PC-9 (cell line): ENCODE measurements around the gene SEC61B. TPM values are rescaled to one million over a fixed set of nuclear protein-coding genes. Genes with fewer than 3 reads are reported as not detected.

Experiments used
- BruUV-seq: library from RNA; stranded (reverse); fragments of 400-500 nt; replicated peaks from 2 replicates; lab custom pipeline; 2021; lab: Mats Ljungman, UMichigan
- CTCF ChIA-PET: fragments of 300-600 bp; sonication (Branson Sonifier 250); formaldehyde crosslinking; loops from one replicate; lab custom pipeline; 2022; ENCODE audit warnings: antibody characterized with exemption; lab: Charles Lee
- POLR2A ChIA-PET: fragments of 300-600 bp; sonication (Branson Sonifier 250); formaldehyde crosslinking; loops from one replicate; lab custom pipeline; 2022; ENCODE audit warnings: antibody characterized with exemption; ENCODE audit not compliant: unreplicated experiment; lab: Charles Lee
- DNase-seq, 2 experiments: peaks; one replicate each; pipeline versions ENCODE4 v3.0.0 to v3.0.0-alpha.2; 2015 to 2022; ENCODE audit warnings: mixed read lengths in 1 of 2
- H2AFZ ChIP-seq: fragments of 200-600 bp; sonication (generic); 2 replicates; pipeline ENCODE4 v1.8.1; 2017; ENCODE audit warnings: antibody characterized with exemption
- H3F3A ChIP-seq: fragments of 200-600 bp; sonication (generic); 2 replicates; pipeline ENCODE4 v1.8.1; 2017; ENCODE audit warnings: antibody characterized with exemption, mild to moderate bottlenecking, low read depth; ENCODE audit not compliant: insufficient read depth
- H3K27ac ChIP-seq: fragments of 200-600 bp; sonication (generic); 2 replicates; pipeline ENCODE4 v1.6.1; 2016; ENCODE audit warnings: mixed run types
- H3K27me3 ChIP-seq: fragments of 200-600 bp; sonication (generic); 2 replicates; pipeline ENCODE4 v1.6.1; 2016; ENCODE audit warnings: low read depth, mixed run types; ENCODE audit not compliant: insufficient read depth
- H3K36me3 ChIP-seq: fragments of 200-600 bp; sonication (generic); 2 replicates; pipeline ENCODE4 v1.6.1; 2016; ENCODE audit warnings: low read depth, mixed run types
- H3K4me1 ChIP-seq: fragments of 200-600 bp; sonication (generic); replicated peaks from 2 replicates; pipeline ENCODE4 v1.6.1; 2016; ENCODE audit warnings: mixed run types; ENCODE audit not compliant: insufficient read depth
- H3K4me2 ChIP-seq: fragments of 200-600 bp; sonication (generic); 2 replicates; pipeline ENCODE4 v1.6.1; 2017; ENCODE audit warnings: mixed run types
- H3K4me3 ChIP-seq: fragments of 200-600 bp; sonication (generic); 2 replicates; pipeline ENCODE4 v1.6.1; 2016; ENCODE audit warnings: mixed run types
- H3K79me2 ChIP-seq: fragments of 200-600 bp; sonication (generic); 2 replicates; pipeline ENCODE4 v1.6.1; 2017; ENCODE audit warnings: low read depth, mixed run types
- H3K9me2 ChIP-seq: fragments of 200-600 bp; sonication (generic); 2 replicates; pipeline ENCODE4 v1.8.1; 2017; ENCODE audit warnings: mild to moderate bottlenecking; ENCODE audit not compliant: insufficient read depth
- H3K9me3 ChIP-seq: fragments of 200-600 bp; sonication (generic); 2 replicates; pipeline ENCODE4 v1.8.1; 2016; ENCODE audit warnings: low read depth; ENCODE audit not compliant: insufficient read depth
- H4K20me1 ChIP-seq: fragments of 200-600 bp; sonication (generic); 2 replicates; pipeline ENCODE4 v1.8.1; 2017; ENCODE audit not compliant: insufficient read depth
- CTCF ChIP-seq: fragments of 200-600 bp; sonication (generic); conservative IDR thresholded peaks from 2 replicates; pipeline ENCODE4 v1.6.1; 2017; ENCODE audit warnings: mixed run types, antibody characterized with exemption, mild to moderate bottlenecking, moderate library complexity
- EZH2 ChIP-seq: fragments of 200-600 bp; sonication (generic); IDR thresholded peaks from 2 replicates; pipeline ENCODE4 v1.8.0; 2017; ENCODE audit warnings: antibody characterized with exemption, low read depth
- intact Hi-C: fragments of 100-400 bp; cut with micrococcal nuclease; formaldehyde crosslinking; loops from one replicate; pipeline ENCODE4 v1.10.0; 2022; ENCODE audit not compliant: unreplicated experiment
- total RNA-seq: library from RNA; stranded (reverse); gene quantifications from 2 replicates; pipeline ENCODE4 v1.2.3, GENCODE V29; 2021

The SEC61B gene
- total RNA-seq, 1 experiment from 2014 or later, result 163 TPM

GRCh38 chr9:99238331-99238730 lies 16.2 kb downstream of the SEC61B start:
- no peak overlapping the region for H2AFZ ChIP-seq
- H3K4me2 ChIP-seq, result no peak overlapping the region
- H3K36me3 ChIP-seq, result no peaks in the 10 kb centered on the region
- no peak overlapping the region for H3K4me3 ChIP-seq
- DNase-seq, result no peak
- no peaks in the 10 kb centered on the region for H3K27me3 ChIP-seq
- H3K27ac ChIP-seq, result no peak overlapping the region
- ChIA-PET CTCF (no interaction called here), POLR2A (interaction anchor here (0.6 kb wide), 1 partner anchor 74 kb away, joined by 4 read pairs; no protein-coding TSS in a partner anchor)
- BruUV-seq, result no TSS peak
- no peaks in the 10 kb centered on the region for H3K79me2 ChIP-seq
- no peaks in the 10 kb centered on the region for H3K9me3 ChIP-seq
- no peaks in the 10 kb centered on the region for H3K4me1 ChIP-seq
- no peaks in the 10 kb centered on the region for H4K20me1 ChIP-seq
- intact Hi-C loops, result no loop called here
- H3F3A ChIP-seq, result no peaks in the 10 kb centered on the region
- no peaks in the 10 kb centered on the region for H3K9me2 ChIP-seq
- TF ChIP-seq EZH2 (no peak), CTCF (no peak)

GRCh38 chr9:99239341-99240060 lies 17.4 kb downstream of the SEC61B start:
- Histone ChIP-seq H3F3A (no peaks in the 10 kb centered on the region), H3K36me3 (no peaks in the 10 kb centered on the region), H3K9me2 (no peaks in the 10 kb centered on the region), H3K27ac (no peak overlapping the region), H3K9me3 (no peaks in the 10 kb centered on the region), H3K27me3 (no peaks in the 10 kb centered on the region), H3K4me1 (no peaks in the 10 kb centered on the region), H2AFZ (no peak overlapping the region), H3K4me2 (no peak overlapping the region), H3K79me2 (no peaks in the 10 kb centered on the region), H3K4me3 (no peak overlapping the region), H4K20me1 (no peaks in the 10 kb centered on the region)
- no peak for DNase-seq
- ChIA-PET POLR2A (no interaction called here), CTCF (no interaction called here)
- TF ChIP-seq EZH2 (no peak), CTCF (no peak)
- intact Hi-C loops, result no loop called here
- BruUV-seq, result no TSS peak

- no peak overlapping the region for H3K4me2 ChIP-seq
- BruUV-seq, result no TSS peak
- no peak for TF ChIP-seq CTCF
- TF ChIP-seq EZH2, result no peak
- no peaks in the 10 kb centered on the region for H3K9me3 ChIP-seq
- H3K9me2 ChIP-seq, result no peaks in the 10 kb centered on the region
- H3K4me1 ChIP-seq, result no peaks in the 10 kb centered on the region
- H3K4me3 ChIP-seq, result no peak overlapping the region
- DNase-seq, result no peak
- H4K20me1 ChIP-seq, result no peaks in the 10 kb centered on the region
- H3F3A ChIP-seq, result no peaks in the 10 kb centered on the region
- ChIA-PET CTCF (no interaction called here), POLR2A (interaction anchor here (0.7 kb wide), 1 partner anchor 8 kb away, joined by 3 read pairs; no protein-coding TSS in a partner anchor)
- H3K27ac ChIP-seq, result no peak overlapping the region
- no peaks in the 10 kb centered on the region for H3K36me3 ChIP-seq
- intact Hi-C loops, result no loop called here
- no peak overlapping the region for H2AFZ ChIP-seq
- H3K27me3 ChIP-seq, result no peaks in the 10 kb centered on the region
- H3K79me2 ChIP-seq, result no peaks in the 10 kb centered on the region
These were observed 19.0 kb downstream of the SEC61B start for GRCh38 chr9:99241106-99241505.
